ENCODE results near the gene KCND2. TPM values are rescaled to one million over a fixed set of nuclear protein-coding genes. Genes with fewer than 3 reads are reported as not detected.

The KCND2 gene
- total RNA-seq, 1 experiment from 2014 or later = not detected

DNA sequence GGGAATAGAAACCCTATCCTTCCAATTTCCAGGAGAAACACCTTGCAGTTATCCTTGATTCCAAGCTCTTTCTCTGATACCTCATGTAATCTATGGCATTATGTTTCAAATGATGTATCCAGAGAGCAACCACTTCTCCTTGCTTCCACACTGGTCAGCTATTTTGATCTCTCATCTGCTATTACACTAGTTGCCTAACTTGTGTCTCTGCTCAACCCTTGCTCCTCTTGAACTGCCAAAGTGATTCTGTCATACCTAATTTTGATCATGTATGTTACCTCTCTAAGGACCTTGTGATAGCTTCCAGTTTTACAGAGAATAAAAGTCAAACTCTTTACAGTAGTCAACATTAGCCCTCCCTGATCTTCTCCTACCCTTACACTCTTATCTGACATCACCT is 90.4 kb downstream of the KCND2 start:
- no peak for DNase-seq
- Histone ChIP-seq H3K36me3 (ENCODE audit: insufficient read depth, low read length) (no peaks in the 10 kb centered on the region), H3K4me2 (ENCODE audit: low read depth, low read length, poor library complexity, severe bottlenecking) (no peak overlapping the region), H3K4me3 (ENCODE audit: low read length) (no peak overlapping the region), H2AFZ (ENCODE audit: low read length) (no peak overlapping the region), H3K9me3 (ENCODE audit: low read length) (peaks cover 5% of the 10 kb centered on the region; the same call in 1 of the 2 replicates), H3K4me1 (ENCODE audit: low read length) (no peaks in the 10 kb centered on the region), H3K9ac (ENCODE audit: low read length) (no peak overlapping the region), H3K27ac (ENCODE audit: low read length) (no peak overlapping the region), H3K9me2 (replicated peaks; ENCODE audit: insufficient read depth, low read length) (no peaks in the 10 kb centered on the region), H3K27me3 (ENCODE audit: low read length) (no peaks in the 10 kb centered on the region), H4K20me1 (ENCODE audit: insufficient read depth, low read depth, low read length) (no peaks in the 10 kb centered on the region), H3K79me2 (ENCODE audit: low read length) (no peaks in the 10 kb centered on the region)

GRCh38 chr7:120370954-120371353 is 98.0 kb downstream of the KCND2 start:
- no peaks in the 10 kb centered on the region for H4K20me1 ChIP-seq (ENCODE audit: insufficient read depth, low read depth, low read length)
- no peak overlapping the region for H2AFZ ChIP-seq (ENCODE audit: low read length)
- no peaks in the 10 kb centered on the region for H3K36me3 ChIP-seq (ENCODE audit: insufficient read depth, low read length)
- peaks cover 3% of the 10 kb centered on the region; the same call in 1 of the 2 replicates for H3K9me3 ChIP-seq (ENCODE audit: low read length)
- H3K9ac ChIP-seq (ENCODE audit: low read length) = no peak overlapping the region
- no peak overlapping the region for H3K4me3 ChIP-seq (ENCODE audit: low read length)
- no peak for DNase-seq
- no peaks in the 10 kb centered on the region for H3K79me2 ChIP-seq (ENCODE audit: low read length)
- no peaks in the 10 kb centered on the region for H3K27me3 ChIP-seq (ENCODE audit: low read length)
- H3K4me2 ChIP-seq (ENCODE audit: low read depth, low read length, poor library complexity, severe bottlenecking) = no peak overlapping the region
- H3K27ac ChIP-seq (ENCODE audit: low read length) = no peak overlapping the region
- no peaks in the 10 kb centered on the region for H3K9me2 ChIP-seq (replicated peaks; ENCODE audit: insufficient read depth, low read length)
- no peaks in the 10 kb centered on the region for H3K4me1 ChIP-seq (ENCODE audit: low read length)

DNA sequence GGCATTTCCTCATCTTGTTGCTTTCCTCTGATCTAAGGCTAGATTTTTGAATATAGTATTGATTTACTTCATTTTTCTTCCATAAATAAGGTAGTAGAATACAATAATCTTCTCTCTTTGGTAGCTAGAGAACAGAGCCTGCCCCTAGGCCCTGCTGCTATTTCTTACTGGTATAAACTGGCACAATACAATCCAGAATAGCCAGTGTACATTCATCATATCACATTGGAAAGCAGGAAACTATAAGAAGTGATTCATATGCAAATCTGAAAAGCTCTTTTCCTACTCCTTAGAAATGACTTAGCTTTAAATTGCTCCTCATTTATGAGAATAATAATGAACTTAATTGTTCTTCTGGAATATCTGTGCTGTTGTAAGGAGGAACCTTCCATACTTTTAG is 100.2 kb downstream of the KCND2 start:
- peaks cover 3% of the 10 kb centered on the region; the same call in 1 of the 2 replicates for H3K9me3 ChIP-seq (ENCODE audit: low read length)
- no peak overlapping the region for H3K4me3 ChIP-seq (ENCODE audit: low read length)
- no peaks in the 10 kb centered on the region for H3K9me2 ChIP-seq (replicated peaks; ENCODE audit: insufficient read depth, low read length)
- no peak overlapping the region for H3K27ac ChIP-seq (ENCODE audit: low read length)
- H3K4me1 ChIP-seq (ENCODE audit: low read length) = no peaks in the 10 kb centered on the region
- no peak overlapping the region for H2AFZ ChIP-seq (ENCODE audit: low read length)
- no peak overlapping the region for H3K9ac ChIP-seq (ENCODE audit: low read length)
- no peaks in the 10 kb centered on the region for H4K20me1 ChIP-seq (ENCODE audit: insufficient read depth, low read depth, low read length)
- DNase-seq = no peak
- no peaks in the 10 kb centered on the region for H3K79me2 ChIP-seq (ENCODE audit: low read length)
- no peaks in the 10 kb centered on the region for H3K36me3 ChIP-seq (ENCODE audit: insufficient read depth, low read length)
- no peak overlapping the region for H3K4me2 ChIP-seq (ENCODE audit: low read depth, low read length, poor library complexity, severe bottlenecking)
- no peaks in the 10 kb centered on the region for H3K27me3 ChIP-seq (ENCODE audit: low read length)

DNA sequence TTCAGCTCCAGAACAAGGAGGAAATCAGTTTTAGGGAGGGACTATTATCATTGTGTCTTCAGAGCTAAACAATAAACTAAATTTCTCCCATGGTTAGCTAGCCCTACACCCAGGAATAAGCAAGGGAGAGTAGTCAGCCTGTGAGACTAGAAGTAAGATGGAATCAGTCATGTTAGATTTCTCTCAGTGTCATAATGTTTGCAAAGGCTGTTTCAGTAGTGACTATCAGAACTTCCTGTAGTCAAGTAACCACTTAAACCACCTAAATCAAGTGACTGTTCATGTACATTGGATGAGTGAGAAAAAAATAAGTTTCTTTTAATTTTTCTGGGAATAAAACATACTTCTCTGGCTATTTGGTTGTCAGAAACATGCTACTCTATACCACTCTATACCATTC is 121.6 kb downstream of the KCND2 start:
- DNase-seq = no peak
- Histone ChIP-seq H2AFZ (ENCODE audit: low read length) (no peak overlapping the region), H3K9me2 (replicated peaks; ENCODE audit: insufficient read depth, low read length) (no peaks in the 10 kb centered on the region), H3K27ac (ENCODE audit: low read length) (no peak overlapping the region), H4K20me1 (ENCODE audit: insufficient read depth, low read depth, low read length) (no peaks in the 10 kb centered on the region), H3K9me3 (ENCODE audit: low read length) (peaks cover 29% of the 10 kb centered on the region; the same call in 1 of the 2 replicates), H3K4me3 (ENCODE audit: low read length) (no peak overlapping the region), H3K4me2 (ENCODE audit: low read depth, low read length, poor library complexity, severe bottlenecking) (no peak overlapping the region), H3K27me3 (ENCODE audit: low read length) (no peaks in the 10 kb centered on the region), H3K79me2 (ENCODE audit: low read length) (no peaks in the 10 kb centered on the region), H3K4me1 (ENCODE audit: low read length) (no peaks in the 10 kb centered on the region), H3K36me3 (ENCODE audit: insufficient read depth, low read length) (no peaks in the 10 kb centered on the region), H3K9ac (ENCODE audit: low read length) (no peak overlapping the region)

DNA sequence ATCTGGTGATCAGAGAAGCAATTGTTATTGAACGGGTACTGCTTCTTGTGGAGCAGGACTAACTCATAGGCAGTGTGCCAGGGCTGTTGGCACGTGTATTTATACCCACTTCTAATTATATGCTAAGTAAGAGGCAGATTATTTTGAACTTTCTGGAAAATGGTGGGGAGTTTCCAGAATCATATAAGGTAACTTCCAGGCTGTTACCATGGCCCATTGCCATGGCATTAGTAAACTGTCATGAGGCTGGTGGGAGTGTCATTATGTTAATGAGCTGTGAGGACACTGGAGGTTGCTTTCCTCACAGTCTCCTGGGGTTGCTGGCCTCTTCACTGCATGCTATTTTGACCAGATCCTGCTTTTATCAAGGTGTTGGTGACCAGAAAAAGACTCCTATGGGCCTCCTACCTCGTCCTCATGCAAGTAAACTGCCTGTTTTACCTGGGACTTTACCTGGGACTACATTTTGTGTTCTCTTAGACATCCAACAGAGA is 122.6 kb downstream of the KCND2 start:
- Histone ChIP-seq H3K9me2 (replicated peaks; ENCODE audit: insufficient read depth, low read length) (no peaks in the 10 kb centered on the region), H3K4me2 (ENCODE audit: low read depth, low read length, poor library complexity, severe bottlenecking) (no peak overlapping the region), H4K20me1 (ENCODE audit: insufficient read depth, low read depth, low read length) (no peaks in the 10 kb centered on the region), H3K9ac (ENCODE audit: low read length) (no peak overlapping the region), H3K4me3 (ENCODE audit: low read length) (no peak overlapping the region), H3K36me3 (ENCODE audit: insufficient read depth, low read length) (no peaks in the 10 kb centered on the region), H3K79me2 (ENCODE audit: low read length) (no peaks in the 10 kb centered on the region), H3K9me3 (ENCODE audit: low read length) (peaks cover 25% of the 10 kb centered on the region; the same call in 1 of the 2 replicates), H3K27me3 (ENCODE audit: low read length) (no peaks in the 10 kb centered on the region), H3K4me1 (ENCODE audit: low read length) (no peaks in the 10 kb centered on the region), H2AFZ (ENCODE audit: low read length) (no peak overlapping the region), H3K27ac (ENCODE audit: low read length) (no peak overlapping the region)
- DNase-seq = no peak

DNA sequence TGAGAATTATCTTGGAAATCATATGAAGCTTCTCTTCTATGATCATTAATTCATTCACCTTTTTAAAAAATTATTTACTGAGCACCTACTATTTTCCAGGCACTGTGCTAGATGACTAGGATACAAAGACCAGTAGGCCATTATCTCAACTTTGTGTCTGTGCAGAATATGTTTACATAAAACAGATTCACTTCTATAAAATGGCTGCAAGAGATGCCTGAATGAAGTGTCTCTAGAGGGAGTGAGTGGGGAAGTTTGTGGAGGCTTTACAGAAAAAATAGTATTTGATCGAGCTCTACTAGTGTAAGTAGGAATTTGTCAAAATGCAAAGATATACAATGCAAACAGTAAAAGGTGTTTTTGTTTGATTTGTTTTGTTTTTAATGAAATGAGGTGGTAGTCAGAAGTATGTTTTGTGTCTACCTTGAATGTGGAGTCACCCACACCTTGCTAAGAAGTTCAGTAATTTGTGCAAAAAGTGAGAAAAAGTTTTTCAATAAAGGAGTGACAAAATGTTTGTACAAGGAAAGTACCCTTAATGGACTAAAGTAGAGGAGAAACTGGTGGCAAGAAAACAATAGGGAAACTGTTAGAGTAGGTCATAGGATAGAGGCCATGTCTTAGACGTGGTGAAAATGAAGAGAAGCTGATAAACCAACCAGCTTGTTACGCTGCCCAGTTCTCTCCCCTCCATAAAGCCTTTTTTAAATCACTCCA is 125.5 kb downstream of the KCND2 start:
- Histone ChIP-seq H3K9ac (ENCODE audit: low read length) (no peak overlapping the region), H3K36me3 (ENCODE audit: insufficient read depth, low read length) (no peaks in the 10 kb centered on the region), H4K20me1 (ENCODE audit: insufficient read depth, low read depth, low read length) (no peaks in the 10 kb centered on the region), H3K9me3 (ENCODE audit: low read length) (peaks cover 20% of the 10 kb centered on the region; the same call in 1 of the 2 replicates), H3K4me3 (ENCODE audit: low read length) (no peak overlapping the region), H3K79me2 (ENCODE audit: low read length) (no peaks in the 10 kb centered on the region), H3K9me2 (replicated peaks; ENCODE audit: insufficient read depth, low read length) (no peaks in the 10 kb centered on the region), H3K27me3 (ENCODE audit: low read length) (no peaks in the 10 kb centered on the region), H2AFZ (ENCODE audit: low read length) (no peak overlapping the region), H3K27ac (ENCODE audit: low read length) (no peak overlapping the region), H3K4me1 (ENCODE audit: low read length) (no peaks in the 10 kb centered on the region), H3K4me2 (ENCODE audit: low read depth, low read length, poor library complexity, severe bottlenecking) (no peak overlapping the region)
- DNase-seq = no peak

GRCh38 chr7:120400806-120401455 is 128.0 kb downstream of the KCND2 start:
- Histone ChIP-seq H3K9ac (ENCODE audit: low read length) (no peak overlapping the region), H3K36me3 (ENCODE audit: insufficient read depth, low read length) (no peaks in the 10 kb centered on the region), H3K27ac (ENCODE audit: low read length) (no peak overlapping the region), H3K4me1 (ENCODE audit: low read length) (no peaks in the 10 kb centered on the region), H3K27me3 (ENCODE audit: low read length) (no peaks in the 10 kb centered on the region), H3K9me3 (ENCODE audit: low read length) (peaks cover 19% of the 10 kb centered on the region; the same call in 1 of the 2 replicates), H4K20me1 (ENCODE audit: insufficient read depth, low read depth, low read length) (no peaks in the 10 kb centered on the region), H3K4me2 (ENCODE audit: low read depth, low read length, poor library complexity, severe bottlenecking) (no peak overlapping the region), H3K79me2 (ENCODE audit: low read length) (no peaks in the 10 kb centered on the region), H2AFZ (ENCODE audit: low read length) (no peak overlapping the region), H3K4me3 (ENCODE audit: low read length) (no peak overlapping the region), H3K9me2 (replicated peaks; ENCODE audit: insufficient read depth, low read length) (no peaks in the 10 kb centered on the region)
- DNase-seq = no peak

DNA sequence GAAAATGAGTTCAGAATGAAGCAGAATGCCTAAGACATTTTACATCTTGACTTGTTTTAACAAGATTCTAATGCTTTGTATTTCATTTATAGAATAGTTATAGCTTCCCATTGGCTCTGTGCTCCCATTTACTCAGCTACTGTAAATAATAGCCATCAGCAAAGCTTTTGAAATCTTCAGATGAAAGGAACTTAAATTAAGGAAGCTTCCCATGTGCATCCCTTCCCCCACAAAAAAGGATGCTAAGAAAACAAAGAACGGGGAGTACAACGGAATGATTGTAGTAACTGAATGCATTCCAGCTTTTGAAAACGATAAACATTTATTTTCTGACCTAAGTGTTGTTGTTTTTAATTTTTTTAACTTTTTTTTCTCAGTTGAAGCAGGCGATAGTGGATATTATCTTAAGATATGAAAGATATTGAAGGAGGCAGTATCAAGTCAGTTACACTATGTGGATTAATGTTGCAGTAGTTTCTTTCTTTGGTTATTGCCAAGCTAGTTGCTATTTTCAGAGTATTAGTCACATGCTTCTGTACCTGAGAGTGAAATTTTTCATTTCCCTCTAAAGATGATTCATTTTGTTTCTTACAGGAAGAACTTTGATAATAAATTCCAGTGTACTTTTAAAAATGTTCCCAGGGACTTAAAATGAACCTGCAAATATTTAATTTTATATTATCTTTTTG is 129.2 kb downstream of the KCND2 start:
- no peaks in the 10 kb centered on the region for H3K79me2 ChIP-seq (ENCODE audit: low read length)
- H3K9ac ChIP-seq (ENCODE audit: low read length) = no peak overlapping the region
- H3K4me3 ChIP-seq (ENCODE audit: low read length) = no peak overlapping the region
- no peaks in the 10 kb centered on the region for H3K4me1 ChIP-seq (ENCODE audit: low read length)
- H4K20me1 ChIP-seq (ENCODE audit: insufficient read depth, low read depth, low read length) = no peaks in the 10 kb centered on the region
- no peak overlapping the region for H3K4me2 ChIP-seq (ENCODE audit: low read depth, low read length, poor library complexity, severe bottlenecking)
- no peaks in the 10 kb centered on the region for H3K27me3 ChIP-seq (ENCODE audit: low read length)
- H3K27ac ChIP-seq (ENCODE audit: low read length) = no peak overlapping the region
- H3K36me3 ChIP-seq (ENCODE audit: insufficient read depth, low read length) = no peaks in the 10 kb centered on the region
- peaks cover 15% of the 10 kb centered on the region for H3K9me3 ChIP-seq (ENCODE audit: low read length)
- DNase-seq = no peak
- no peaks in the 10 kb centered on the region for H3K9me2 ChIP-seq (replicated peaks; ENCODE audit: insufficient read depth, low read length)
- no peak overlapping the region for H2AFZ ChIP-seq (ENCODE audit: low read length)
